GM13976 (cell line): ENCODE data around the gene RAD51.

Experiments used
- DNase-seq: peaks from one replicate; pipeline ENCODE4 v3.0.0; 2012; ENCODE audit warnings: low spot score
- in situ Hi-C: fragments of 300-500 bp; cut with MboI; formaldehyde crosslinking; loops from one replicate; pipeline ENCODE4 v1.12.0; 2022; ENCODE audit warnings: low sequenced_read_pairs, mixed read lengths, inconsistent platforms; ENCODE audit not compliant: unreplicated experiment
- TF ChIP-seq, protein P1 (sequence below): IDR thresholded peaks from 2 replicates; pipeline ENCODE4 v1.5.1; 2012; ENCODE audit warnings: borderline replicate concordance, mild to moderate bottlenecking; ENCODE audit not compliant: insufficient read depth; ENCODE audit errors: extremely low read depth, missing control alignments, control extremely low read depth

The RAD51 gene

DNA sequence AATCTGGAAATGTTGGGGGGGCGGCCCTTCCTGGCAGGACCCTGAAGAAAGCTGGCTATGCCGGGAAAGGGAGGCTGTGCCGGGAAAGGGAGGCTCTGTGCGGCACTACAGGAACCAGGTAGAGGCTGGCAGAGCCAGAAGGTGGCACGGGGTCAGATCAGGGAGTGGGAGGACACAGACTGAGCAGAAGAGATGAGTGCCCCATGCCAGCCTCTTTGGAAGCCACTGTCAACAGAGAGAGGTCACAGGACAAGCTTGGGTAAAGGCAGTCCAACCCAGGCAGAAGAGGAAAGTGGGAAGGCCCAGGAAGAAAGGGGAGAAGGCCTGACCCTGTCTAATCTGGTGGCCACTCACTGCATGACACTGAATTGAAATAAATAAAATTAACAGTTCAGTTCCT, 76.3 kb downstream of the RAD51 start:
- TF ChIP-seq, protein P1, sequence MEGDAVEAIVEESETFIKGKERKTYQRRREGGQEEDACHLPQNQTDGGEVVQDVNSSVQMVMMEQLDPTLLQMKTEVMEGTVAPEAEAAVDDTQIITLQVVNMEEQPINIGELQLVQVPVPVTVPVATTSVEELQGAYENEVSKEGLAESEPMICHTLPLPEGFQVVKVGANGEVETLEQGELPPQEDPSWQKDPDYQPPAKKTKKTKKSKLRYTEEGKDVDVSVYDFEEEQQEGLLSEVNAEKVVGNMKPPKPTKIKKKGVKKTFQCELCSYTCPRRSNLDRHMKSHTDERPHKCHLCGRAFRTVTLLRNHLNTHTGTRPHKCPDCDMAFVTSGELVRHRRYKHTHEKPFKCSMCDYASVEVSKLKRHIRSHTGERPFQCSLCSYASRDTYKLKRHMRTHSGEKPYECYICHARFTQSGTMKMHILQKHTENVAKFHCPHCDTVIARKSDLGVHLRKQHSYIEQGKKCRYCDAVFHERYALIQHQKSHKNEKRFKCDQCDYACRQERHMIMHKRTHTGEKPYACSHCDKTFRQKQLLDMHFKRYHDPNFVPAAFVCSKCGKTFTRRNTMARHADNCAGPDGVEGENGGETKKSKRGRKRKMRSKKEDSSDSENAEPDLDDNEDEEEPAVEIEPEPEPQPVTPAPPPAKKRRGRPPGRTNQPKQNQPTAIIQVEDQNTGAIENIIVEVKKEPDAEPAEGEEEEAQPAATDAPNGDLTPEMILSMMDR: no peak
- in situ Hi-C loops: no loop called here
- DNase-seq: no peak

DNA sequence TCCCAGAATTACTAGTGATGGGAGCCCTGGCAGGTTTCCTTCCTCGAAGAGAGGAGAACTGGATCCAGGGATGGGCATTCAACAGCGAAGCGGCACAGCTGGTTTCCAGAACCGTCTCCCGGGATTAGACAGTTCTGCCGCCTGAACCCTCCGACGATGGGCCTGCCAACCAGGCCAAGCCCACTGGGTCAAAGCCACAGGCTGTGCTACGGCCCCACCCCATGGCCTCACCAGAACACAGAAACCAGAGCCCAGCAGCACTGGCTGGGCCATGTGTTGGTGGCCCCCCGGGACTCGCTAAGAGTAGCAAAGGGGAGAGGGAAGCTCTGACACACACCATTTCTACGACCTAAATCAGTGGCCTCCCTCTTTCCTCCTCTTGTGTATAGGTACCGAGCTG, 77.0 kb downstream of the RAD51 start:
- TF ChIP-seq, protein P1: no peak
- in situ Hi-C loops: no loop called here
- DNase-seq: no peak

DNA sequence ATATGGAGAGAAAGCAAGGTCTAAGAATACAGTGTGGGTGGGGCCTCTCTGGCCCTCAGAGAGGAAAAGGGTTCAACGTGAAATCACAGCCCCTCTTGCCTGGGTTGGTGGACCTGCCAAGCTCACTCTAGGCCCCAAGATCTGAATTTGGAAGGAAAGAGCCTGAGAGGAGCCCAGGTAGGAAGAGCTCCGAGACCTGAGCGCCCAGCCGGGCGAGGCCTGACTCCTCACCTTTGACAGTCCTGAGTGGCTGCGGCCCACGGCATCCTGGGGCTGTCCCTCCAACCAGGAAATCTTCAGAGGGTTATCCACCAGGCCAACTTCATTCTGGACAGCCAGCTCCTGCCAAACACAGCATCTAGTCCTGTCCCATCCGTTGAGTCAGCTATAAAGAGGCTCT, 78.5 kb downstream of the RAD51 start:
- no peak for DNase-seq
- TF ChIP-seq, protein P1: no peak
- in situ Hi-C loops: no loop called here

DNA sequence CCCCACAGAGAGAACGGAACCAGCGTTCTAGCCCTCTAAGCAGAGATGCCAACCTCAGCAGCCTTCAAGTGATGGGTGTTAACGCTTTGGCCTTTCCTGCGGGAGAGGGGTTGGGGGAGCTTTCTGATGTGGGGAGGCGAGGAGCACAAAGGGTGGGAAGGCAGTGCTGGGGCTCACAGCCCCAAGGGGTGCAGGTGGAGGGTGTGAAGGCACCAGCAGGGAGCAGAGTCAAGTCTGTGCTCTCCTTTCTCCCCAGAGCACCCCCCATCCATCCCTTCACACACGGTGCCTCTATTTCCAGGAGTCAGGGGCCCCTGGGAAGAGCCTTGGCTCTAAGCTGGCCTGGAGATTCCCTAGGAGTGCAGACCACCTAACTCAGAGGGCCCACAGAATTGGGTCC, 78.9 kb downstream of the RAD51 start:
- TF ChIP-seq, protein P1: no peak
- in situ Hi-C loops: no loop called here
- no peak for DNase-seq

DNA sequence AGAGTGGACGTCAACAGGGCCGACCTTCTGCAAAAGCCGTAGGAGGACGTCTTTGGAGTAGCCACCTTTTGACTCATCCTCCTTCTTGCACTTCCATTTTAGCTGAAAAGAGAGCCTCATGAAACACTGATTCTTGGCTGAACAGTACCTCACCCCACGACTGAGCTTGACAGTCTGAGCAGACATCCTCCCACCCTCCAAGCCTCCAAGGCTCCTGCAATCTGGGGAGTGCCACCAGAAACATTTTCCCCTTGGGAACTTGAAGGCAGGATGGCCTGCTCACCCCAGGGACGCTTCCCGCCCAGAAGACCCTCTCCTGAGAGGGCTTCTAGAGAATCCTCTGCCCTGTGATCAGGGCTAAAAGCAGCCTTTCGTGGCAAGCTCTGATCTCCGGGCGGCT, 80.0 kb downstream of the RAD51 start:
- in situ Hi-C loops: no loop called here
- TF ChIP-seq, protein P1: no peak
- no peak for DNase-seq

DNA sequence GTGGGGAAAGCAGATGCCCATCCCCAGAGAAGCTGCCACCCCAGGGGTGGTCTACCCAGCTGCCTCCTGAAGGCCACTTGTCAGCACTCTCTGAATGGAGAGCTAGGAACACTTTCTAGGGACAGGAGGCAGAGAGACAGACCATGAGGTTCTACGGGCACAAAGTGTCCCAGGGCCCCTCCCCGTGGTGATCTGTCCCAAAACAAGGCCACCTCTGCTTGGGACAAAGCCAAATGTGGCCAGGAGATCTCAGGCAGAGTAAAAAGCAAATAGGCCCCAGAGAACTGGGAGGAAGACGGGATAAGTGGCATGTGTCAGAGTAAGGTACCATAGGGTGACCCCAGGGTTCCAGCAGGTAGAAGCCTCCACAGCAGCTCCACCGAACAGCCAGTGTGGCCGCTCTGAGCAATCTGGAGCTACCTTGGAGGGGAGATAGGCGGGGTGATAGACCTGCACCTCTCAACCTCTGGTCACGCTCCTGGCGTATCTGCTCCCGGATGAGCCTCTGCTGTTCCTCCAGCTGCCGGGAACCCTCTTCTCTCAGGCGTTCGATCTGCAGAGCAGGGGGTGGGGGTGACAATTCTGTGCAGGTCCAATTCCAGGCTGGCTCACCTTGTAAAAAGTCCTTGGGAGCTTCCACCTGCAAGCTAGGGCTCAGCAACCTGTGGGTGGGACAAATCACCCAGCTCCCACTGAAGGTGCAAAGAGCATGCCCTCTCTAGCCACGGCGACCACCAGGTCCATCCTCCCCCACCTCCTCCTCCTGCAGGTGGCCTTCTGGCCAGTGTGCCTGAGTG, 81.0 kb downstream of the RAD51 start:
- TF ChIP-seq, protein P1: no peak
- in situ Hi-C loops: no loop called here
- no peak for DNase-seq
